Neural progenitor cell (in vitro differentiated cells): ENCODE data around the gene OTUD7B.

Experiments used
- EZH2 ChIP-seq: fragments of 200-600 bp; sonication (generic); IDR thresholded peaks from 2 replicates; pipeline ENCODE4 v1.6.1; 2017; ENCODE audit warnings: antibody characterized with exemption, mild to moderate bottlenecking, moderate library complexity
- TF ChIP-seq, protein P1 (sequence below): fragments of 200-600 bp; sonication (generic); IDR thresholded peaks from 2 replicates; pipeline ENCODE4 v1.5.1; 2017; ENCODE audit warnings: antibody characterized with exemption, mild to moderate bottlenecking

DNA sequence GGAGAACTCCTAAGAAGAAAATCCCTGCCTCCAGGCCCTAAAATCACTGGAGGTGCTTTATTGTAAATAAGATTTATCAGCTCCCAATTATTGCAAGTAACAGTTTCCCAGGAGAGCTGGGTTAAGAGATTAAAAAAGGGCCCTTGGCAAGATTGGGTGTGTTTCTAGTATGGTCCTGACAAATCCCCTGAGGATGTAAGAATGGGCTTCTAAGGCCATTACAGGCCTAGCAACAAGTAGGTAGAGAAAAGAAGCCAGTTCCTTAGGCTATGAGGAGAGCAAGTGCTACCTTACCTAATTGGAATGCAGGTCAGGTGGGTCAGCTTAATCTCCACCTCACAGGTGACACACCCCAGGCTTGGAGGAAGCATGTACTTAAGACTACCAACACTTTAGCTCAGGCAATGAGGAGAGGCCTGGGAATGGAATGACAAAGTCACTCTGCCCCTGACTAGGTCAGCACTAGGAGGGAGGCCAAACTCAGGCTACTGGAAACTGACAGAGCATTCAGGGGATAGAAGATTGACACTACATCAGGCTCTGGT lies 6.8 kb upstream of the OTUD7B start:
- TF ChIP-seq, protein P1, sequence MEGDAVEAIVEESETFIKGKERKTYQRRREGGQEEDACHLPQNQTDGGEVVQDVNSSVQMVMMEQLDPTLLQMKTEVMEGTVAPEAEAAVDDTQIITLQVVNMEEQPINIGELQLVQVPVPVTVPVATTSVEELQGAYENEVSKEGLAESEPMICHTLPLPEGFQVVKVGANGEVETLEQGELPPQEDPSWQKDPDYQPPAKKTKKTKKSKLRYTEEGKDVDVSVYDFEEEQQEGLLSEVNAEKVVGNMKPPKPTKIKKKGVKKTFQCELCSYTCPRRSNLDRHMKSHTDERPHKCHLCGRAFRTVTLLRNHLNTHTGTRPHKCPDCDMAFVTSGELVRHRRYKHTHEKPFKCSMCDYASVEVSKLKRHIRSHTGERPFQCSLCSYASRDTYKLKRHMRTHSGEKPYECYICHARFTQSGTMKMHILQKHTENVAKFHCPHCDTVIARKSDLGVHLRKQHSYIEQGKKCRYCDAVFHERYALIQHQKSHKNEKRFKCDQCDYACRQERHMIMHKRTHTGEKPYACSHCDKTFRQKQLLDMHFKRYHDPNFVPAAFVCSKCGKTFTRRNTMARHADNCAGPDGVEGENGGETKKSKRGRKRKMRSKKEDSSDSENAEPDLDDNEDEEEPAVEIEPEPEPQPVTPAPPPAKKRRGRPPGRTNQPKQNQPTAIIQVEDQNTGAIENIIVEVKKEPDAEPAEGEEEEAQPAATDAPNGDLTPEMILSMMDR, result no peak
- TF ChIP-seq EZH2, result no peak
